ENCODE measurements around the gene LRRC3C. TPM values are rescaled to one million over a fixed set of nuclear protein-coding genes. Genes with fewer than 3 reads are reported as not detected.

The LRRC3C gene
- total and polyA plus RNA-seq, 2 experiments from 2014 or later, result 0.57 TPM; not detected in 1

GRCh38 chr17:39952680-39953470 is 25.3 kb downstream of the LRRC3C start:
- H3K27me3 ChIP-seq, result no peaks in the 10 kb centered on the region
- H3K36me3 ChIP-seq (replicated peaks; ENCODE audit: insufficient read depth, low read depth), result no peaks in the 10 kb centered on the region
- peak overlapping the region; percentile 27 for H3K4me3 ChIP-seq
- no peaks in the 10 kb centered on the region for H3K9me2 ChIP-seq (replicated peaks; ENCODE audit: insufficient read depth)
- H3K79me2 ChIP-seq, result no peaks in the 10 kb centered on the region
- peak; percentile 98 for DNase-seq (ENCODE audit: low spot score)
- peaks cover 8% of the 10 kb centered on the region for H3K4me1 ChIP-seq (ENCODE audit: insufficient read depth)
- no peaks in the 10 kb centered on the region for H4K20me1 ChIP-seq (ENCODE audit: insufficient read depth, poor library complexity, severe bottlenecking)
- peak overlapping the region; percentile 43 for H3K27ac ChIP-seq
- H2AFZ ChIP-seq, result peak overlapping the region; percentile 97
- no peaks in the 10 kb centered on the region for H3K9me3 ChIP-seq (ENCODE audit: low read depth)
- WGBS (ENCODE audit: low lambda C conversion rate, missing lambda C conversion rate), result 0% methylated on average over 9 of the region's 55 CpGs
- no peak for TF ChIP-seq EZH2phosphoT487 (IDR thresholded peaks at IDR 0.05; ENCODE audit: low read depth, severe bottlenecking, unreplicated experiment)
- TF ChIP-seq CTCF (IDR thresholded peaks at IDR 0.05; ENCODE audit: poor library complexity), result no peak
- TF ChIP-seq EZH2 (IDR thresholded peaks at IDR 0.05; ENCODE audit: borderline replicate concordance), result no peak
- H3K4me2 ChIP-seq, result peak overlapping the region; percentile 92

DNA sequence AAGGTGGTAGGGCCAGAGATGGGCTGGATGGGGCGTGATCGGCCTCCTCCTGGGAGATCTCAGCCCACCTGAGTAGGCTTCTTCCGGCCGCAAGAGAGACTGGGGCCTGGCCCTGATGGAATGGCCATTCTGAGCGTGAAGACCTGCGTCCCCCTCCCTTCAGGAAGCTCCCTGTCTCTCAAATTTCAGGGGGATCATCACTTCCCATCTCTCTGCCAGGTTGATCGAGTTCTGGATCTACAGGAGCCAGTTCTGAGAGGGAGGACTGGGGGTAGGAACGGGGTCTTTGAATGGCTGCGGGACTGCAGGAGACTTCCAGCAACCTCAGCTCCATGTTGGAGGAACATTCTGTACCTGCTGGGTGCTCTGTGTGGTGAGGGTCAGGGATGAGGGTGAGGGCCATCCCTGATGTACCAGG is 25.9 kb downstream of the LRRC3C start:
- DNase-seq (ENCODE audit: low spot score), result no peak
- 40% methylated on average over 8 of the region's 9 CpGs for WGBS (ENCODE audit: low lambda C conversion rate, missing lambda C conversion rate)
- Histone ChIP-seq H3K79me2 (no peaks in the 10 kb centered on the region), H4K20me1 (ENCODE audit: insufficient read depth, poor library complexity, severe bottlenecking) (no peaks in the 10 kb centered on the region), H3K4me2 (peak overlapping the region; percentile 89), H3K4me1 (ENCODE audit: insufficient read depth) (peaks cover 8% of the 10 kb centered on the region), H2AFZ (peak overlapping the region; percentile 97), H3K4me3 (peak overlapping the region; percentile 11), H3K27ac (peak overlapping the region; percentile 43), H3K9me2 (replicated peaks; ENCODE audit: insufficient read depth) (no peaks in the 10 kb centered on the region), H3K9me3 (ENCODE audit: low read depth) (no peaks in the 10 kb centered on the region), H3K36me3 (replicated peaks; ENCODE audit: insufficient read depth, low read depth) (no peaks in the 10 kb centered on the region), H3K27me3 (no peaks in the 10 kb centered on the region)
- TF ChIP-seq CTCF (IDR thresholded peaks at IDR 0.05; ENCODE audit: poor library complexity), result no peak
- no peak for TF ChIP-seq EZH2phosphoT487 (IDR thresholded peaks at IDR 0.05; ENCODE audit: low read depth, severe bottlenecking, unreplicated experiment)
- no peak for TF ChIP-seq EZH2 (IDR thresholded peaks at IDR 0.05; ENCODE audit: borderline replicate concordance)

GRCh38 chr17:39954876-39955275 is 27.3 kb downstream of the LRRC3C start:
- TF ChIP-seq EZH2phosphoT487 (IDR thresholded peaks at IDR 0.05; ENCODE audit: low read depth, severe bottlenecking, unreplicated experiment) (no peak), CTCF (IDR thresholded peaks at IDR 0.05; ENCODE audit: poor library complexity) (no peak), EZH2 (IDR thresholded peaks at IDR 0.05; ENCODE audit: borderline replicate concordance) (no peak)
- H3K9me2 ChIP-seq (replicated peaks; ENCODE audit: insufficient read depth), result no peaks in the 10 kb centered on the region
- no peak overlapping the region for H2AFZ ChIP-seq
- no peaks in the 10 kb centered on the region for H3K27me3 ChIP-seq
- H4K20me1 ChIP-seq (ENCODE audit: insufficient read depth, poor library complexity, severe bottlenecking), result no peaks in the 10 kb centered on the region
- H3K27ac ChIP-seq, result no peak overlapping the region
- DNase-seq (ENCODE audit: low spot score), result no peak
- H3K4me1 ChIP-seq (ENCODE audit: insufficient read depth), result peaks cover 11% of the 10 kb centered on the region
- H3K4me3 ChIP-seq, result no peak overlapping the region
- H3K9me3 ChIP-seq (ENCODE audit: low read depth), result no peaks in the 10 kb centered on the region
- 65% methylated on average over 3 of the region's 4 CpGs for whole genome bisulfite sequencing (ENCODE audit: low lambda C conversion rate, missing lambda C conversion rate)
- H3K4me2 ChIP-seq, result no peak overlapping the region
- H3K79me2 ChIP-seq, result no peaks in the 10 kb centered on the region
- no peaks in the 10 kb centered on the region for H3K36me3 ChIP-seq (replicated peaks; ENCODE audit: insufficient read depth, low read depth)

Measured in hepatocyte (in vitro differentiated cells).